H1 (cell line): ENCODE measurements around the gene AGPAT2. TPM values are rescaled to one million over a fixed set of nuclear protein-coding genes. Genes with fewer than 3 reads are reported as not detected.

Experiments used
- CTCF ChIA-PET: fragments of 300-600 bp; sonication (Branson Sonifier 250); formaldehyde crosslinking; loops from one replicate; lab custom pipeline; 2021; ENCODE audit not compliant: partially characterized antibody; lab: Charles Lee
- POLR2A ChIA-PET: fragments of 300-600 bp; sonication (Branson Sonifier 250); formaldehyde crosslinking; loops from one replicate; lab custom pipeline; 2021; ENCODE audit warnings: inconsistent platforms; ENCODE audit not compliant: partially characterized antibody; lab: Charles Lee
- DNase-seq, 2 experiments: peaks; one replicate each; pipeline versions ENCODE4 v3.0.0 to v3.0.0-alpha.2; 2010 to 2022; ENCODE audit warnings: low spot score in 2 of 2, low read depth in 1 of 2, mixed read lengths in 1 of 2
- FAIRE-seq: peaks from 2 replicates; lab custom pipeline; 2011; peaks lifted over from hg19 to GRCh38; lab: Jason Lieb, UNC
- H2AFZ ChIP-seq: 2 replicates; pipeline ENCODE4 v1.8.1; 2012; ENCODE audit warnings: low read length, inconsistent platforms
- H2AK5ac ChIP-seq: 2 replicates; pipeline ENCODE4 v1.6.1; 2013; ENCODE audit warnings: low read depth, low read length
- H2BK120ac ChIP-seq: replicated peaks from 2 replicates; pipeline ENCODE3; 2013; ENCODE audit warnings: low read depth, low read length, inconsistent platforms
- H2BK12ac ChIP-seq: 2 replicates; pipeline ENCODE4 v1.6.1; 2013; ENCODE audit warnings: low read depth, low read length
- H2BK15ac ChIP-seq: 2 replicates; pipeline ENCODE4 v1.6.1; 2013; ENCODE audit warnings: low read length
- H2BK20ac ChIP-seq: 2 replicates; pipeline ENCODE4 v1.6.1; 2013; ENCODE audit warnings: low read length
- H2BK5ac ChIP-seq: 2 replicates; pipeline ENCODE4 v1.6.1; 2013; ENCODE audit warnings: low read depth, low read length
- H3K14ac ChIP-seq: 2 replicates; pipeline ENCODE4 v1.6.1; 2013; ENCODE audit warnings: inconsistent platforms; ENCODE audit not compliant: insufficient read length
- H3K18ac ChIP-seq: 2 replicates; pipeline ENCODE4 v1.6.1; 2013; ENCODE audit warnings: low read length; ENCODE audit errors: extremely low read depth
- H3K23ac ChIP-seq: 2 replicates; pipeline ENCODE4 v1.6.1; 2013; ENCODE audit warnings: inconsistent platforms; ENCODE audit not compliant: insufficient read length
- H3K23me2 ChIP-seq: 2 replicates; pipeline ENCODE4 v1.6.1; 2013; ENCODE audit warnings: low read depth, low read length
- H3K27ac ChIP-seq: 2 replicates; pipeline ENCODE4 v1.6.1; 2011; ENCODE audit warnings: low read depth, low read length, inconsistent platforms
- H3K27me3 ChIP-seq, 4 experiments: replicated peaks in 1 of 4; 1 replicate in 1 of 4; 2 replicates in 3 of 4; pipeline versions ENCODE4 v1.6.1 to v1.8.1; 2011 to 2013; ENCODE audit warnings: low read length in 3 of 4, mild to moderate bottlenecking in 3 of 4, inconsistent platforms in 2 of 4, mixed read lengths in 2 of 4, moderate library complexity in 1 of 4; ENCODE audit not compliant: control insufficient read depth in 3 of 4, insufficient read depth in 3 of 4; ENCODE audit errors: extremely low read depth in 1 of 4
- H3K36me3 ChIP-seq, 4 experiments: 2 replicates each; pipeline versions ENCODE4 v1.6.1 to v1.8.1; 2011 to 2013; ENCODE audit warnings: mild to moderate bottlenecking in 4 of 4, low read length in 3 of 4, moderate library complexity in 2 of 4, control low read depth in 1 of 4, inconsistent platforms in 1 of 4; ENCODE audit not compliant: insufficient read depth in 4 of 4, control insufficient read depth in 2 of 4
- H3K4ac ChIP-seq: replicated peaks from 2 replicates; pipeline ENCODE3; 2013; ENCODE audit warnings: low read length, low read depth, mixed read lengths, inconsistent platforms; ENCODE audit not compliant: insufficient read length
- H3K4me1 ChIP-seq, 4 experiments: replicated peaks in 1 of 4; 1 replicate in 1 of 4; 2 replicates in 3 of 4; pipeline versions ENCODE4 v1.6.1 to v1.8.1; 2011 to 2013; ENCODE audit warnings: low read length in 3 of 4, inconsistent platforms in 2 of 4, mixed read lengths in 1 of 4; ENCODE audit not compliant: insufficient read depth in 4 of 4, control insufficient read depth in 3 of 4
- H3K4me2 ChIP-seq, 2 experiments: 2 replicates each; pipeline versions ENCODE4 v1.6.1 to v1.8.1; 2011 to 2013; ENCODE audit warnings: low read depth in 2 of 2, low read length in 2 of 2, control low read depth in 1 of 2, inconsistent platforms in 1 of 2, mild to moderate bottlenecking in 1 of 2; ENCODE audit not compliant: insufficient read depth in 1 of 2
- H3K4me3 ChIP-seq, 4 experiments: fragments of 200-600, 300-600 bp in 1 of 4; sonication (generic), shearing (Covaris generic), sonication (Bioruptor Twin) in 1 of 4; 2 replicates each; pipeline versions ENCODE4 v1.5.1 to v1.8.1; 2011 to 2016; ENCODE audit warnings: low read length in 4 of 4, low read depth in 3 of 4, control low read depth in 2 of 4, inconsistent platforms in 2 of 4, mild to moderate bottlenecking in 2 of 4, mixed read lengths in 1 of 4, moderate library complexity in 1 of 4; ENCODE audit not compliant: insufficient read depth in 2 of 4; ENCODE audit errors: extremely low read depth in 1 of 4
- H3K56ac ChIP-seq: replicated peaks from 2 replicates; pipeline ENCODE3; 2013; ENCODE audit warnings: low read depth, mild to moderate bottlenecking, mixed read lengths, low read length, inconsistent platforms; ENCODE audit not compliant: insufficient read length
- H3K79me1 ChIP-seq: 2 replicates; pipeline ENCODE4 v1.6.1; 2013; ENCODE audit warnings: low read depth, low read length, control low read depth
- H3K79me2 ChIP-seq, 2 experiments: 2 replicates each; pipeline versions ENCODE4 v1.6.1 to v1.8.1; 2012 to 2013; ENCODE audit warnings: low read length in 2 of 2, mild to moderate bottlenecking in 2 of 2, inconsistent platforms in 1 of 2; ENCODE audit not compliant: insufficient read depth in 2 of 2, control insufficient read depth in 1 of 2
- H3K9ac ChIP-seq, 4 experiments: replicated peaks in 1 of 4; 1 replicate in 1 of 4; 2 replicates in 3 of 4; pipeline versions ENCODE4 v1.6.1 to v1.8.1; 2011 to 2013; ENCODE audit warnings: low read depth in 3 of 4, low read length in 3 of 4, control low read depth in 2 of 4, mild to moderate bottlenecking in 2 of 4, moderate library complexity in 2 of 4, inconsistent platforms in 1 of 4; ENCODE audit errors: extremely low read depth in 1 of 4
- H3K9me3 ChIP-seq, 2 experiments: 2 replicates each; pipeline versions ENCODE4 v1.6.1 to v1.8.1; 2012 to 2013; ENCODE audit warnings: mild to moderate bottlenecking in 2 of 2, moderate library complexity in 2 of 2, control low read depth in 1 of 2, inconsistent platforms in 1 of 2, low read depth in 1 of 2, low read length in 1 of 2, mixed read lengths in 1 of 2; ENCODE audit not compliant: insufficient read depth in 2 of 2
- H4K20me1 ChIP-seq, 2 experiments: replicated peaks in 1 of 2; 2 replicates each; pipeline versions ENCODE3 to v1.8.1; 2011 to 2013; ENCODE audit warnings: inconsistent platforms in 2 of 2, low read length in 2 of 2, mild to moderate bottlenecking in 1 of 2; ENCODE audit not compliant: insufficient read depth in 2 of 2, control insufficient read depth in 1 of 2
- H4K5ac ChIP-seq: 2 replicates; pipeline ENCODE4 v1.6.1; 2013; ENCODE audit warnings: low read length, low read depth, mixed read lengths, inconsistent platforms; ENCODE audit not compliant: insufficient read length
- H4K8ac ChIP-seq: 2 replicates; pipeline ENCODE4 v1.8.0; 2013; ENCODE audit warnings: mild to moderate bottlenecking, moderate library complexity, low read length, inconsistent platforms; ENCODE audit not compliant: insufficient read depth; ENCODE audit errors: extremely low read depth
- H4K91ac ChIP-seq: replicated peaks from 2 replicates; pipeline ENCODE3; 2013; ENCODE audit warnings: low read length, mixed read lengths, inconsistent platforms; ENCODE audit not compliant: insufficient read length
- BRCA1 ChIP-seq: IDR thresholded peaks from 2 replicates; pipeline ENCODE4 v1.6.1; 2012; ENCODE audit warnings: low read depth, low read length, improper control_type of control experiment
- E2F6 ChIP-seq: IDR thresholded peaks from 2 replicates; pipeline ENCODE4 v1.6.1; 2012; ENCODE audit warnings: inconsistent platforms
- EGR1 ChIP-seq: IDR thresholded peaks from 2 replicates; pipeline ENCODE4 v1.6.1; 2011; ENCODE audit warnings: low read depth, low read length, borderline replicate concordance
- HDAC6 ChIP-seq: IDR thresholded peaks from one replicate; pipeline ENCODE4 v1.7.1; 2012; ENCODE audit warnings: low read depth, mild to moderate bottlenecking, inconsistent platforms, low read length, moderate library complexity
- SIN3A ChIP-seq, 2 experiments: IDR thresholded peaks in 1 of 2; conservative IDR thresholded peaks in 1 of 2; 2 replicates each; pipeline ENCODE4 v1.6.1; 2011 to 2012; ENCODE audit warnings: low read length in 2 of 2, improper control_type of control experiment in 1 of 2, low read depth in 1 of 2, mild to moderate bottlenecking in 1 of 2
- SIX5 ChIP-seq: IDR thresholded peaks from 2 replicates; pipeline ENCODE4 v1.6.1; 2011; ENCODE audit warnings: mild to moderate bottlenecking, low read depth, low read length
- TAF7 ChIP-seq: optimal IDR thresholded peaks from 2 replicates; pipeline ENCODE3; 2011; ENCODE audit warnings: low read depth, mild to moderate bottlenecking, inconsistent platforms, low read length, moderate library complexity, borderline replicate concordance
- WGBS, 2 experiments: shearing (Covaris generic) in 1 of 2; methylation state at CpG; one replicate each; pipeline versions ENCODE4 v1.1.6 to v1.1.7; 2013 to 2015; ENCODE audit warnings: low lambda C conversion rate in 2 of 2, mixed read lengths in 2 of 2, inconsistent platforms in 1 of 2, low coverage in 1 of 2, missing lambda C conversion rate in 1 of 2; ENCODE audit not compliant: insufficient replicate concordance in 2 of 2, insufficient coverage in 1 of 2, insufficient read length in 1 of 2; ENCODE audit errors: extremely low coverage in 1 of 2, missing lambda C conversion rate in 1 of 2; 5-methylcytosine and 5-hydroxymethylcytosine counted together
- polyA plus RNA-seq, 7 experiments: library from polyadenylated mRNA; depleted of rRNA in 3 of 7; stranded (reverse) in 5 of 7; unstranded in 2 of 7; fragments of >200 nt in 5 of 7; fragments of 200-250 nt in 2 of 7; gene quantifications; 1 replicate in 5 of 7; 2 replicates in 1 of 7; 4 replicates in 1 of 7; pipeline versions ENCODE4 v1.2.1 to v1.2.3, GENCODE V29; 2011 to 2013; ENCODE audit warnings: missing spikeins in 2 of 7, mixed read lengths in 2 of 7
- total RNA-seq: library from RNA; stranded (reverse); fragmentation: NEBNext Ultra II Directional; extraction: Animal tissue kit (Norgen Biotek cat#: 25700); gene quantifications from 2 replicates; pipeline ENCODE4 v1.2.1, GENCODE V29; 2021

The AGPAT2 gene
- total and polyA plus RNA-seq, 2 of the 8 experiments (the other 6 are each of a cell fraction or from before 2014, with no cell fraction given): 31.6 to 37.6 TPM

GRCh38 chr9:136628268-136628667, 59.0 kb downstream of the AGPAT2 start:
- Histone ChIP-seq H4K5ac (no peak overlapping the region), H4K20me1 (peaks cover 0 to 9% of the 10 kb centered on the region in 2 experiments), H3K14ac (no peak overlapping the region), H3K79me2 (no peaks in the 10 kb centered on the region), H3K9ac (no peak overlapping the region), H2BK5ac (no peak overlapping the region), H3K18ac (no peak overlapping the region), H2BK120ac (no peak overlapping the region), H3K4me3 (no peak overlapping the region), H3K4ac (no peak overlapping the region), H2AFZ (no peak overlapping the region), H2AK5ac (no peak overlapping the region), H3K23me2 (no peaks in the 10 kb centered on the region), H2BK12ac (no peak overlapping the region), H3K27me3 (no peaks in the 10 kb centered on the region), H2BK20ac (no peak overlapping the region), H3K79me1 (no peaks in the 10 kb centered on the region), H3K27ac (no peak overlapping the region), H3K4me1 (peaks cover 0 to 9% (median 0%) of the 10 kb centered on the region in 4 experiments; a peak in 3 of 7 replicates), H3K23ac (no peak overlapping the region), H3K9me3 (no peaks in the 10 kb centered on the region), H2BK15ac (no peak overlapping the region), H4K8ac (peak overlapping the region; percentile 79; the same call in 1 of the 2 replicates), H3K36me3 (no peaks in the 10 kb centered on the region), H3K56ac (no peak overlapping the region), H3K4me2 (no peak overlapping the region), H4K91ac (no peak overlapping the region)
- CTCF ChIA-PET: interaction anchor here (0.9 to 9.6 kb wide), 9 partner anchors 10 to 140 kb away, joined by 3 to 253 read pairs (median 4); no protein-coding TSS in a partner anchor
- WGBS, 2 experiments: 89% methylated on average over 24 of the region's 26 CpGs; no CpG with 5 or more reads in 1 of the 2 experiments
- DNase-seq (no peak), FAIRE-seq (no peak)
- POLR2A ChIA-PET: interaction anchor here (0.9 to 1.6 kb wide), 5 partner anchors 22 to 190 kb away, joined by 3 to 6 read pairs (median 3); no protein-coding TSS in a partner anchor
- TF ChIP-seq SIN3A (conservative IDR thresholded peaks at IDR 0.05 in 1 of 2, IDR thresholded peaks at IDR 0.05 in 1 of 2; ENCODE audit: low read depth in 1 of 2, low read length in 2 of 2): no peak
- TF ChIP-seq SIX5: no peak
- TF ChIP-seq BRCA1: no peak
- no peak for TF ChIP-seq E2F6
- TF ChIP-seq EGR1: no peak
- no peak for TF ChIP-seq TAF7
- no peak for TF ChIP-seq HDAC6
